Subcutaneous adipose tissue (tissue), 4 donors: ENCODE data around the gene RNLS. TPM values are rescaled to one million over a fixed set of nuclear protein-coding genes. Genes with fewer than 3 reads are reported as not detected.

ENCODE experiments used
- CTCF ChIP-seq: fragments of 450-650 bp; IDR thresholded peaks from one replicate; pipeline ENCODE4 v1.5.1; 2016; ENCODE audit warnings: low read depth, mild to moderate bottlenecking, control low read depth, antibody characterized with exemption, moderate library complexity
- total RNA-seq, 4 donors: library from RNA; depleted of rRNA; stranded (reverse); fragments of >200 nt; gene quantifications; one replicate each; pipeline ENCODE4 v1.1.0, GENCODE V29; 2016

Gene RNLS
- total RNA-seq, 4 donors from 2014 or later, result 14.1 to 27.7 (median 23.1) TPM

- no peak for TF ChIP-seq CTCF
Observed at GRCh38 chr10:88233870-88234269, 349.2 kb downstream of the RNLS start.

DNA sequence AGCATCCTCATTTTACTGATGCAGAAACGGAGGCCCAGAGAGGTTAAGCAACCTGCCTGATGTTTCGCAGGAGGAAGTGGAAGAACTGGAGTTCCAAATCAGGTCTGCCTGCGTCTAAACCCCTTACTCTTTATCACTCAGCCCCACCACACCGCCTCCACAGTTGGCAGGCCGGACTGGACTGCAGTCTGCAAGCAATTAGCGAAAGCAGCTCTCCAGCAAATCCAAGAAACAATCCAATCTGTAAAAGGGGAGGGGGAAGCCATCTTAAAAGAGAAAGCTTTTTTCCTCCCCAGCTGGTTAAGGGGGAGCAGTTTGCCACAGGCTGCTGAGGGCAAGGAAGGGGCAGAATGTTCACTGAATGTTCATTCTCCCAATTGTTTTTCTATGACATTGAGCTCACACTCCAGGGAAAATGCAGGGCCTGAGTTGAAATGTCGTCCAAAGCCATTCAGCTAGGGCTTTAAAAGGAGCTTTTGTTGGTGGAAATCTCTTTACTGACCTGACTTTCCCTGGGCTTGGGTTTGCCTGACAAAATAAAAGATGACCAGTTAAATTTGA is 350.1 kb downstream of the RNLS start:
- no peak for TF ChIP-seq CTCF

DNA sequence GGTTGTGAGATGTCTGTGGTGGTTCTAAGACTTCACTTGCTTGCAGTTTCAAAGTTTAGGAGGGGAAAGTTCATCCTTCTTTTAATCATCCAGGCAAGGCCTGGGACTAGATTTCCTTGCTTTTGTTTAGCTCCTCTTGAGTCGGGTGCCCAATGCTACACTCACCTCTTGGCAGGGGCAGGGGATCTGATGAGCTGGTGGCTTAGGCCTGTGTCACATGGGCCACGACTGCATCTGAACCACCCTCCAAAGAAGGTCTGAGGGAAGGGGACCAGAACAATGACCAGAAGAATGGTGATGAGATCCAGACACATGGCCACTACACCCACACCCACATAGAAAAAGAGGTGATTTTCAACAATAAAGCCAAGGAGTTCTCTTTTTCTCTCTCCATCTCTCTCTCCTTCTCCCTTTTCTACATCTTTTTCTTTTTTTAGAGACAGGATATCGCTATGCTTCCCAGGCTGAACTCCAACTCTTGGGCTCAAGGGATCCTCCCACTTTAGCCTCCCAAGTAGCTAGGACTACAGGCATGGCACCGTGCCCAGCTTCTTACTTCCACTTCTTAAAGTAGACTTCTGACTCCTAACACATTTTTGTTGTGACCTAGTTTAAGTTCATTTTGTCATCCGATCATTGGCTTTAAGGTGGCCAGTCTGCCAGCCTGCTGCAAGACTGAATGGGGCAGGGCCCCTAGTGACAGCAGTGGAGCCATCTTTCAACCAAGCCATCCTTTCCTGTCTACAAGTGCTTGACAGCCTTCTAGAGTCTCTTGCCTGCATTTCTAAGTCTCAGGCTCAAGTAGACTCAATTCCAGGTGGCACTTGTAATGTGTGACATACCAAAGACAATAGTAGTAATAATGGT is 350.9 kb downstream of the RNLS start:
- no peak for TF ChIP-seq CTCF

GRCh38 chr10:88230251-88230650 is 352.9 kb downstream of the RNLS start:
- no peak for TF ChIP-seq CTCF

DNA sequence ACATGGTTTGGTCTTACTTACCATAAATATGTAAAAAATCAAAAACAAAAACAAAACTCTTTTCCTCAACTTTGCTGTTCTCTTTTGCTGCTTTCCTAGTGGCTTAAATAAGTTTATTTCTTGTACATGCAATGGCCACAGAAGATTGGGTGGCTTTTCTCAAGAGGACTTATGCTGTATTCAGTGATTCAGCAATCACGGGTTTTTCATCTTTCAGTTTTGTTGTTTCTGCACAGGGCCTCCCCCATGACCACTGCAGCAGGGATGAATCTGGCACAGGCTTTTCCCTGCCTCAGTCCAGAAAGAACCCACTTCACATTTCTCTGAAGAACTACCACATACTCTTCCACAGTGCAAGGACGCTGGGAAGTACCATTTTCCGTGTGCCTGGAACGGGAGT is 355.0 kb downstream of the RNLS start:
- TF ChIP-seq CTCF, result no peak

- no peak for TF ChIP-seq CTCF
Observed at GRCh38 chr10:88227342-88228018, 355.6 kb downstream of the RNLS start.

- no peak for TF ChIP-seq CTCF
Observed at GRCh38 chr10:88226891-88227290, 356.2 kb downstream of the RNLS start.
